OCI-LY3 (cell line): ENCODE data around the gene PRRC2C.
A peak's percentile ranks its signal among the peaks of the same experiment; 100 is the strongest.

Experiments
- H2AFZ ChIP-seq: fragments of 200-600, 300-600 bp; shearing (Covaris generic); 2 replicates; pipeline ENCODE4 v1.6.0; 2014; ENCODE audit warnings: antibody characterized with exemption, low read depth, low read length
- H3K27ac ChIP-seq: fragments of 200-600, 300-600 bp; sonication (generic); 2 replicates; pipeline ENCODE4 v1.5.1; 2014; ENCODE audit warnings: mild to moderate bottlenecking, low read length, moderate library complexity, mixed read lengths
- H3K27me3 ChIP-seq: fragments of 200-600, 300-600 bp; sonication (generic); 2 replicates; pipeline ENCODE4 v1.6.1; 2014; ENCODE audit warnings: low read depth, low read length, mixed read lengths
- H3K36me3 ChIP-seq: fragments of 200-600, 300-600 bp; sonication (generic); replicated peaks from 2 replicates; pipeline ENCODE3; 2014; ENCODE audit warnings: low read depth, low read length, mixed read lengths
- H3K4me1 ChIP-seq: fragments of 300-600, 200-600 bp; sonication (generic); 2 replicates; pipeline ENCODE4 v1.6.1; 2014; ENCODE audit warnings: low read length, mixed read lengths
- H3K4me2 ChIP-seq: fragments of 200-600, 300-600 bp; sonication (generic); 2 replicates; pipeline ENCODE4 v1.6.1; 2014; ENCODE audit warnings: low read length, mixed read lengths
- H3K4me3 ChIP-seq: fragments of 300-600, 200-600 bp; sonication (generic); 2 replicates; pipeline ENCODE4 v1.5.1; 2014; ENCODE audit warnings: antibody characterized with exemption, mild to moderate bottlenecking, low read length, moderate library complexity
- H3K79me2 ChIP-seq: fragments of 300-600, 200-600 bp; shearing (Covaris generic); 2 replicates; pipeline ENCODE4 v1.6.1; 2014; ENCODE audit warnings: mild to moderate bottlenecking, low read length, mixed read lengths
- H3K9ac ChIP-seq: fragments of 300-600, 200-600 bp; shearing (Covaris generic); 2 replicates; pipeline ENCODE4 v1.6.0; 2014; ENCODE audit warnings: mild to moderate bottlenecking, low read length, moderate library complexity
- H3K9me3 ChIP-seq: fragments of 200-600, 300-600 bp; shearing (Covaris generic); 2 replicates; pipeline ENCODE4 v1.6.1; 2014; ENCODE audit warnings: low read length, mixed read lengths; ENCODE audit not compliant: insufficient read depth
- H4K20me1 ChIP-seq: fragments of 200-600, 300-600 bp; sonication (generic); 2 replicates; pipeline ENCODE4 v1.6.1; 2016; ENCODE audit warnings: low read length, mixed read lengths; ENCODE audit not compliant: insufficient read depth
- CTCF ChIP-seq: fragments of 200-600, 300-600 bp; sonication (generic); IDR thresholded peaks from 2 replicates; pipeline ENCODE4 v1.5.1; 2014; ENCODE audit warnings: antibody characterized with exemption, low read length, low read depth
- EZH2phosphoT487 ChIP-seq: fragments of 200-600 bp; shearing (Covaris generic); IDR thresholded peaks from 2 replicates; pipeline ENCODE4 v1.6.1; 2018; ENCODE audit warnings: antibody characterized with exemption, mixed run types, low read depth

Gene PRRC2C

GRCh38 chr1:171616586-171616985, 131.3 kb downstream of the PRRC2C start:
- Histone ChIP-seq H2AFZ (no peak overlapping the region), H3K79me2 (0 out of 2 replicates have a peak, but pooled peaks cover 3% of the 10 kb centered on the region), H3K9me3 (no peaks in the 10 kb centered on the region), H3K9ac (peak overlapping the region; percentile 65; the same call in 1 of the 2 replicates), H3K27me3 (no peaks in the 10 kb centered on the region), H3K4me3 (no peak overlapping the region), H4K20me1 (no peaks in the 10 kb centered on the region), H3K36me3 (no peaks in the 10 kb centered on the region), H3K4me2 (peak overlapping the region; percentile 39; the same call in 1 of the 2 replicates), H3K4me1 (peaks cover 72% of the 10 kb centered on the region), H3K27ac (peak overlapping the region; percentile 96)
- no peak for TF ChIP-seq CTCF
- TF ChIP-seq EZH2phosphoT487 = no peak

GRCh38 chr1:171622152-171622462, 136.8 kb downstream of the PRRC2C start, which contains the start of gene MYOCOS:
Gene MYOCOS, plus strand, starts transcription at chr1:171622243. Its CDS starts 1,641 bp downstream, at chr1:171623884.
- Histone ChIP-seq H4K20me1 (no peaks in the 10 kb centered on the region), H3K79me2 (no peaks in the 10 kb centered on the region), H3K36me3 (no peaks in the 10 kb centered on the region), H3K9me3 (no peaks in the 10 kb centered on the region), H3K4me3 (peak within 1 kb of the TSS; percentile 30; the same call in 1 of the 2 replicates), H3K4me2 (peak within 1 kb of the TSS; percentile 37), H3K27me3 (no peaks in the 10 kb centered on the region), H2AFZ (peak within 1 kb of the TSS; percentile 84), H3K9ac (peak within 1 kb of the TSS; percentile 14; the same call in 1 of the 2 replicates), H3K4me1 (peaks cover 55% of the 10 kb centered on the region), H3K27ac (no peak within 1 kb of the TSS)
- TF ChIP-seq CTCF (no peak), EZH2phosphoT487 (no peak)

GRCh38 chr1:171623651-171624331, 138.5 kb downstream of the PRRC2C start:
- peak overlapping the region; percentile 6; the same call in 1 of the 2 replicates for H3K4me2 ChIP-seq
- H4K20me1 ChIP-seq = no peaks in the 10 kb centered on the region
- no peaks in the 10 kb centered on the region for H3K36me3 ChIP-seq
- no peak overlapping the region for H3K4me3 ChIP-seq
- TF ChIP-seq CTCF (no peak), EZH2phosphoT487 (no peak)
- H3K4me1 ChIP-seq = peaks cover 42% of the 10 kb centered on the region
- no peaks in the 10 kb centered on the region for H3K9me3 ChIP-seq
- peak overlapping the region; percentile 47; the same call in 1 of the 2 replicates for H2AFZ ChIP-seq
- H3K9ac ChIP-seq = no peak overlapping the region
- no peaks in the 10 kb centered on the region for H3K79me2 ChIP-seq
- no peak overlapping the region for H3K27ac ChIP-seq
- no peaks in the 10 kb centered on the region for H3K27me3 ChIP-seq

GRCh38 chr1:171625225-171625624, 139.9 kb downstream of the PRRC2C start:
- no peaks in the 10 kb centered on the region for H3K79me2 ChIP-seq
- no peak overlapping the region for H3K4me3 ChIP-seq
- H3K4me2 ChIP-seq = peak overlapping the region; percentile 45
- no peak for TF ChIP-seq EZH2phosphoT487
- TF ChIP-seq CTCF = no peak
- H3K27me3 ChIP-seq = no peaks in the 10 kb centered on the region
- H4K20me1 ChIP-seq = no peaks in the 10 kb centered on the region
- peak overlapping the region; percentile 55; the same call in 1 of the 2 replicates for H2AFZ ChIP-seq
- H3K9me3 ChIP-seq = no peaks in the 10 kb centered on the region
- peak overlapping the region; percentile 12; the same call in 1 of the 2 replicates for H3K9ac ChIP-seq
- H3K27ac ChIP-seq = peak overlapping the region; percentile 43
- H3K4me1 ChIP-seq = peaks cover 36% of the 10 kb centered on the region
- H3K36me3 ChIP-seq = no peaks in the 10 kb centered on the region
